ENCODE data around the gene FNDC7.
"Not testable (repeated sequence)": the region's sequence is repeated elsewhere in the genome, so short reads cannot be mapped to it uniquely, and the experiment has no call there.

FNDC7 gene

DNA sequence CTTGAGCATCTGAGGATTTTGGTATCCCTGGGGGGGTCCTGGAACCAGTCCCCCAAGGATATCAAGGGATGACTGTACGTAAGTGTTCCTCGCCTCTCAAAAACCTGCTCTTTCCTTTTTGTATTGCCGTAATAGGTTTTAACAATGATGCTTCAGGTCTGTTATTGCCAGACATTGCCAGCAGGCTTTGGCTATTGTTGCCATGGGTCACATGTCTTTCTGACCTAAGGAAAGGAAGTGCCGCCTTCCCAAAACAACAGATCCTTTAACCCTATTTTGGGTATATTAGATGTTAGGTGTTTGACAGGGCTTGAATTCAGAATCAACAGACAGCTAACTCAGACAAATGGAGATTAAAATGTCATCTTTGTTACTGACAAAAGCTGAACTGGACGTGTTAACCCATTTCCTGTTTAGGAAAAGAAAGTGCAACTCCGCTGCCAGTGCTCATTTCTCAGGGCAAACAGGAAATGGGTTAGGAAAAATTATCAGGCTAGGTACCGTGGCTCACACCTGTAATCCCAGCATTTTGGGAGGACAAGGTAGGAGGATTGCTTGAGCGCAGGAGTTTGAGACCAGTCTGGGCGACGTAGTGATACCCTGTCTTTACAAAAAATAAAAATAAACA is 33.0 kb upstream of the FNDC7 start:
- Histone ChIP-seq H3K36me3 (ENCODE audit: control insufficient read depth, low read depth, low read length) (no peaks in the 10 kb centered on the region), H3K4me1 (ENCODE audit: control insufficient read depth, low read depth, low read length) (no peaks in the 10 kb centered on the region), H3K27ac (ENCODE audit: low read length) (no peak overlapping the region), H3K9me3 (ENCODE audit: control insufficient read depth, low read depth, low read length) (no peaks in the 10 kb centered on the region), H3K27me3 (ENCODE audit: control insufficient read depth, insufficient read depth, low read length) (no peaks in the 10 kb centered on the region), H3K4me3 (ENCODE audit: low read length) (no peak overlapping the region), H3K9ac (ENCODE audit: low read length) (no peak overlapping the region)

- not testable (repeated sequence) for H3K4me3 ChIP-seq (ENCODE audit: low read length); H3K36me3 ChIP-seq (ENCODE audit: control insufficient read depth, low read depth, low read length); H3K27me3 ChIP-seq (ENCODE audit: control insufficient read depth, insufficient read depth, low read length); H3K9me3 ChIP-seq (ENCODE audit: control insufficient read depth, low read depth, low read length); H3K27ac ChIP-seq (ENCODE audit: low read length); H3K4me1 ChIP-seq (ENCODE audit: control insufficient read depth, low read depth, low read length); H3K9ac ChIP-seq (ENCODE audit: low read length)
Observed at GRCh38 chr1:108681701-108682100, 31.0 kb upstream of the FNDC7 start.

GRCh38 chr1:108685529-108685928 is 27.2 kb upstream of the FNDC7 start:
- Histone ChIP-seq H3K27ac (ENCODE audit: low read length) (no peak overlapping the region), H3K4me1 (ENCODE audit: control insufficient read depth, low read depth, low read length) (peaks cover 4% of the 10 kb centered on the region), H3K9ac (ENCODE audit: low read length) (no peak overlapping the region), H3K36me3 (ENCODE audit: control insufficient read depth, low read depth, low read length) (no peaks in the 10 kb centered on the region), H3K4me3 (ENCODE audit: low read length) (no peak overlapping the region), H3K27me3 (ENCODE audit: control insufficient read depth, insufficient read depth, low read length) (no peaks in the 10 kb centered on the region), H3K9me3 (ENCODE audit: control insufficient read depth, low read depth, low read length) (no peaks in the 10 kb centered on the region)

- Histone ChIP-seq H3K4me1 (ENCODE audit: control insufficient read depth, low read depth, low read length) (peaks cover 4% of the 10 kb centered on the region), H3K9me3 (ENCODE audit: control insufficient read depth, low read depth, low read length) (no peaks in the 10 kb centered on the region), H3K36me3 (ENCODE audit: control insufficient read depth, low read depth, low read length) (no peaks in the 10 kb centered on the region), H3K27ac (ENCODE audit: low read length) (no peak overlapping the region), H3K27me3 (ENCODE audit: control insufficient read depth, insufficient read depth, low read length) (no peaks in the 10 kb centered on the region), H3K9ac (ENCODE audit: low read length) (no peak overlapping the region), H3K4me3 (ENCODE audit: low read length) (no peak overlapping the region)
Observed at GRCh38 chr1:108686614-108687313, 25.9 kb upstream of the FNDC7 start.

- peak overlapping the region; percentile 95 for H3K9ac ChIP-seq (ENCODE audit: low read length)
- peak overlapping the region; percentile 99 for H3K4me3 ChIP-seq (ENCODE audit: low read length)
- H3K27me3 ChIP-seq (ENCODE audit: control insufficient read depth, insufficient read depth, low read length), result no peaks in the 10 kb centered on the region
- peaks cover 19% of the 10 kb centered on the region for H3K36me3 ChIP-seq (ENCODE audit: control insufficient read depth, low read depth, low read length)
- H3K27ac ChIP-seq (ENCODE audit: low read length), result peak overlapping the region; percentile 96
- no peaks in the 10 kb centered on the region for H3K4me1 ChIP-seq (ENCODE audit: control insufficient read depth, low read depth, low read length)
- no peaks in the 10 kb centered on the region for H3K9me3 ChIP-seq (ENCODE audit: control insufficient read depth, low read depth, low read length)
Observed at GRCh38 chr1:108691128-108691941, 21.4 kb upstream of the FNDC7 start.

DNA sequence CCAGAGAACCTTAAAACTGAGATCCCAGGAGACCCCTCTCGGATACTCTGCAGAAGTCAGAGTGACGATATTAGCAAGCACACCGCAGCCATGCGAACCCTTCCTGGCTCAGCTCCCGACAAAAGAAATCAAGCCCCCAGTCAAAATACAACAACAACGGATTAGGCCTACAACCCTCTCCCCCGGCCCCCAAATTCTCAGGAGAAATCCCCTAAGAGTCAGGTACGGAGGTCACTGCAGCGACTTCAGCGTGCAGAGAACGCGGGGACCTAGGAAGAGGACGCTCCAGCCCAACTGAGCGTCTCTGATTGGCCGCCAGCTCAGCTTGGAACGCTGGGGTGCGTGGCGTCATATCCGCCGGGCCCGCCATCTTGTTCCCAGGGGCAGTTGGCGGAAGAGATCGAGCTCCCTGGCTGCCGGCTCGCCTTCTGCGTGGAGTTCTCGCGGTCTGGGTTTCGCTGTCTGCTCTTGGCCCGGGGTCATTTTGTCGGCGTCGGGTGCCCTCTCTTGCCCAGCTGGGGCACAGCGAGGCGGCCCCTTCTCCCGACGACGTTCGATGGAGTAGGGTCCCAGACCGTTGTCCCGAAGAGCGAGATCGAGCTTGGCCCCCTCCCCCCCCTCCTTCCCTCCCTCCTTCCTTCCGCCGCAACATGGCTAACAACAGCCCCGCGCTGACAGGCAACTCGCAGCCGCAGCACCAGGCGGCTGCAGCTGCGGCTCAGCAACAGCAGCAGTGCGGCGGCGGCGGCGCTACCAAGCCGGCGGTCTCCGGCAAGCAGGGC is 20.6 kb upstream of the FNDC7 start, which contains the start of gene PRPF38B:
TSS of gene PRPF38B (plus strand) at position 369 of the 782 bp plus-strand sequence. CDS start at position 651, 282 bp downstream.
- Histone ChIP-seq H3K9me3 (ENCODE audit: control insufficient read depth, low read depth, low read length) (no peaks in the 10 kb centered on the region), H3K27me3 (ENCODE audit: control insufficient read depth, insufficient read depth, low read length) (no peaks in the 10 kb centered on the region), H3K9ac (ENCODE audit: low read length) (peak within 1 kb of the TSS; percentile 95), H3K27ac (ENCODE audit: low read length) (peak within 1 kb of the TSS; percentile 96), H3K36me3 (ENCODE audit: control insufficient read depth, low read depth, low read length) (peaks cover 27% of the 10 kb centered on the region), H3K4me3 (ENCODE audit: low read length) (peak within 1 kb of the TSS; percentile 99), H3K4me1 (ENCODE audit: control insufficient read depth, low read depth, low read length) (no peaks in the 10 kb centered on the region)

DNA sequence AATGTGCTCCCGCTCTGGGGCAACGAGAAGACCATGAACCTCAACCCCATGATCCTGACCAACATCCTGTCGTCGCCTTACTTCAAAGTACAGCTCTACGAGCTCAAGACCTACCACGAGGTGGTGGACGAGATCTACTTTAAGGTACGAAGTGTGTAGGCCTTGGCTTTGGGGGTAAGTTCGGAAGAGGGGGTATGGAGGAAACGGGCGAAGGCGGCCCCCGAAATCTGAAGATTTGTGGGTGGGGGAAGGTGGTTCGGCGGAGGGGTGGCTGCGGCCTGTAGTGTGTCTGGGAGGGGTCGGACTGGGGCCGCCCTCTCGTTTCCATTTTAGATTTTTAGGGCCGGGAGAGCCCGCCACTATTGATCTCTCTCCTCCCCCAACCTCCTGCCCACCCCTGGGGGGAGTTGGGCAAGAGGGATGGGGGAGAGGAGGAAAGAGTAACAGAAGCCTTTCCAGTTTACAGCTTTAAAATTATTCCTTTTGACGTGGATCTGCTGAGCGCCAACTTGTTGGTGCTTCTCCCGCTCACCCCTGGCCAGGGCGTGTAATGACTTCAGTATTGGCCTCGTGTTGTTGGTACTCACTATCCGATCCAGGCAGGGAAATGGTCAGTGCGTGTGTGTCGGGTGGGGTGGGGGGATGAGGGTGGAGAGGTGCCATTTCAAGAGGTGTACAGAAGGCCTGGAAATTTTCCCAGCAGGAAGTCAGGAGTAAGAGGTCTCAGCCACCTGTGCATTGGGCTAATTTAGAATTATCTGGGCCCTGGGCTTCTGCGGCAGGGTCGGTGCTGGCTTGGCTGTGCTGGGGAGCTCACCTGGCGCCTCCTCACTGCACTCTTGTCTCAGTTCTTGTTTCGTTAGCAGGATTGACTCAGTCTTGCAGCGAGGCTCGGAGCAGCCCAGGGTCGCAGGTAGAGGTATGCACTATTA is 19.7 kb upstream of the FNDC7 start:
- Histone ChIP-seq H3K27ac (ENCODE audit: low read length) (peak overlapping the region; percentile 96), H3K27me3 (ENCODE audit: control insufficient read depth, insufficient read depth, low read length) (no peaks in the 10 kb centered on the region), H3K36me3 (ENCODE audit: control insufficient read depth, low read depth, low read length) (peaks cover 35% of the 10 kb centered on the region), H3K4me1 (ENCODE audit: control insufficient read depth, low read depth, low read length) (no peaks in the 10 kb centered on the region), H3K9ac (ENCODE audit: low read length) (peak overlapping the region; percentile 95), H3K9me3 (ENCODE audit: control insufficient read depth, low read depth, low read length) (no peaks in the 10 kb centered on the region), H3K4me3 (ENCODE audit: low read length) (peak overlapping the region; percentile 99)

DNA sequence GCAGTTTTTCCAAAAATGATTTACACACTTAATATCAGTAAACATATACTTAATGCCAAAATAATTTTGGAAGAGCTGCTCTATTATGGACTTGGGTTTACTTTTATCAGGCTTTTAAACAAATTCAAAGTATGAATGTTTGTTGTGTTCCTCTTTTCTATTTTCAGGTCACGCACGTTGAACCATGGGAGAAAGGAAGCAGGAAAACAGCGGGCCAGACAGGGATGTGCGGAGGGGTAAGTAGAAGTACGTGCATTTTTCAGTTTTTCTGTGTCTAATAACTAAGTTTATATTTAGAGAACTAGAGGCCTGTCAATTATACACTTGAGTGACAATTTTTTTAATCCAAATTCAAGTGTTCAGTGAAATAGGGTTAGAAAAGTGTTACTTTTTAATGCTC is 17.2 kb upstream of the FNDC7 start:
- Histone ChIP-seq H3K36me3 (ENCODE audit: control insufficient read depth, low read depth, low read length) (peaks cover 61% of the 10 kb centered on the region), H3K9me3 (ENCODE audit: control insufficient read depth, low read depth, low read length) (no peaks in the 10 kb centered on the region), H3K4me3 (ENCODE audit: low read length) (peak overlapping the region; percentile 99), H3K27me3 (ENCODE audit: control insufficient read depth, insufficient read depth, low read length) (no peaks in the 10 kb centered on the region), H3K9ac (ENCODE audit: low read length) (no peak overlapping the region), H3K27ac (ENCODE audit: low read length) (no peak overlapping the region), H3K4me1 (ENCODE audit: control insufficient read depth, low read depth, low read length) (no peaks in the 10 kb centered on the region)

- Histone ChIP-seq H3K27me3 (ENCODE audit: control insufficient read depth, insufficient read depth, low read length) (no peaks in the 10 kb centered on the region), H3K27ac (ENCODE audit: low read length) (no peak overlapping the region), H3K4me3 (ENCODE audit: low read length) (no peak overlapping the region), H3K36me3 (ENCODE audit: control insufficient read depth, low read depth, low read length) (peaks cover 72% of the 10 kb centered on the region), H3K9me3 (ENCODE audit: control insufficient read depth, low read depth, low read length) (no peaks in the 10 kb centered on the region), H3K9ac (ENCODE audit: low read length) (no peak overlapping the region), H3K4me1 (ENCODE audit: control insufficient read depth, low read depth, low read length) (no peaks in the 10 kb centered on the region)
Observed at GRCh38 chr1:108699375-108700332, 13.1 kb upstream of the FNDC7 start.
